DMS53 treated with DMSO at 0.1 percent for 48 hours (cell line): Measurements from ENCODE around the gene TEDC2.
A peak's percentile ranks its signal among the peaks of the same experiment; 100 is the strongest.

Source experiments
- DNase-seq: peaks from one replicate; lab custom pipeline; 2025; ENCODE audit not compliant: unreplicated experiment; lab: John Stamatoyannopoulos, UW

Gene TEDC2

GRCh38 chr16:2511128-2511800 is 51.4 kb downstream of the TEDC2 start:
- no peak for DNase-seq

- no peak for DNase-seq
Measured at GRCh38 chr16:2511996-2512734, 52.3 kb downstream of the TEDC2 start.

- DNase-seq, result no peak
Measured at GRCh38 chr16:2512735-2513404, 53.0 kb downstream of the TEDC2 start.

- DNase-seq, result peak; percentile 69
Measured at GRCh38 chr16:2513405-2514332, 53.8 kb downstream of the TEDC2 start, which contains the start of gene ATP6V0C. Gene ATP6V0C (plus strand): TSS chr16:2513952. CDS start chr16:2514104, 152 bp downstream.
